ENCODE results near the gene TMEM255B.
"Not testable (repeated sequence)": the region's sequence is repeated elsewhere in the genome, so short reads cannot be mapped to it uniquely, and the experiment has no call there.

TMEM255B gene

DNA sequence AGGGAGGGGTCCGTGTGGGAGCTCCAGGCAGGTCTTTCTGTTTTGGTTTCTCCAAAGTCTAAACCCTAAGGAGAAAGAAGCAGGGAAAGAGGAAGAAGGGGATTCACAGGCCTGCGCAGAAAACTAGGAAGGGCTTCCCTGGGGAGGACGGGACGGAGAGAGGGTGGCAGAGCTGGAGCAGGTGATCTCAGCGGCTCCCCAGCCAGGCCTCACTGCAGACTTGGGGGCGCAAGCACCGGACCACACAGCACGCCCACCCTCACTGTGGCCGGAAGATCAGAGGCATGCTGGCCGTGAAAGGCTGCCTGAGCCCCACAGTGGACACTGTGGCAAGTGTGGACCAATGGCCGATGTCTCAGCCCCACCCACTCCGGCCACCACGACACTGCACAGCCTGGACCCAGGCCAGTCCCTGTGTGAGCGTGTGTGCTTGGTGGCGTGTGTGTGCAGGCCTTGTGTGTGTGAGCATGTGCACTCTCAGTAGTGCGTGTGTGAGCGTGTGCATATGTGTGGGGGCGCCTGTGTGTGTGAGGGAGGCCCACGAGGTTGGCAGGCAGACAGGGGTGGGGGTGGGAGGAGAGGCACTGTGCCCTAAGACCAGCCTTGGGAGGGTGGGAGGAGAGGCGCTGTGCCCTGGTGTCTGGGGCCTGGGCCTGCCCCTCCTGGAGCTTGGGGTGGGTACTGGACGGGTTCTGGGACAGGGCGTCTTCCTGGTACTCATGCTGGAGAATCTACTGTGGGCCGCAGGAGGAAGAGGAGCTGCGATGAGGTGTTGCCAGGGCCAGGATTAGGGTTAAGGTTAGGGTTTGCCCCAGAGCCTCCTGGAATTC, 15.4 kb upstream of the TMEM255B start:
- H3K27ac ChIP-seq = no peak overlapping the region
- TF ChIP-seq, protein P1, sequence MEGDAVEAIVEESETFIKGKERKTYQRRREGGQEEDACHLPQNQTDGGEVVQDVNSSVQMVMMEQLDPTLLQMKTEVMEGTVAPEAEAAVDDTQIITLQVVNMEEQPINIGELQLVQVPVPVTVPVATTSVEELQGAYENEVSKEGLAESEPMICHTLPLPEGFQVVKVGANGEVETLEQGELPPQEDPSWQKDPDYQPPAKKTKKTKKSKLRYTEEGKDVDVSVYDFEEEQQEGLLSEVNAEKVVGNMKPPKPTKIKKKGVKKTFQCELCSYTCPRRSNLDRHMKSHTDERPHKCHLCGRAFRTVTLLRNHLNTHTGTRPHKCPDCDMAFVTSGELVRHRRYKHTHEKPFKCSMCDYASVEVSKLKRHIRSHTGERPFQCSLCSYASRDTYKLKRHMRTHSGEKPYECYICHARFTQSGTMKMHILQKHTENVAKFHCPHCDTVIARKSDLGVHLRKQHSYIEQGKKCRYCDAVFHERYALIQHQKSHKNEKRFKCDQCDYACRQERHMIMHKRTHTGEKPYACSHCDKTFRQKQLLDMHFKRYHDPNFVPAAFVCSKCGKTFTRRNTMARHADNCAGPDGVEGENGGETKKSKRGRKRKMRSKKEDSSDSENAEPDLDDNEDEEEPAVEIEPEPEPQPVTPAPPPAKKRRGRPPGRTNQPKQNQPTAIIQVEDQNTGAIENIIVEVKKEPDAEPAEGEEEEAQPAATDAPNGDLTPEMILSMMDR (conservative IDR thresholded peaks at IDR 0.05) = no peak

DNA sequence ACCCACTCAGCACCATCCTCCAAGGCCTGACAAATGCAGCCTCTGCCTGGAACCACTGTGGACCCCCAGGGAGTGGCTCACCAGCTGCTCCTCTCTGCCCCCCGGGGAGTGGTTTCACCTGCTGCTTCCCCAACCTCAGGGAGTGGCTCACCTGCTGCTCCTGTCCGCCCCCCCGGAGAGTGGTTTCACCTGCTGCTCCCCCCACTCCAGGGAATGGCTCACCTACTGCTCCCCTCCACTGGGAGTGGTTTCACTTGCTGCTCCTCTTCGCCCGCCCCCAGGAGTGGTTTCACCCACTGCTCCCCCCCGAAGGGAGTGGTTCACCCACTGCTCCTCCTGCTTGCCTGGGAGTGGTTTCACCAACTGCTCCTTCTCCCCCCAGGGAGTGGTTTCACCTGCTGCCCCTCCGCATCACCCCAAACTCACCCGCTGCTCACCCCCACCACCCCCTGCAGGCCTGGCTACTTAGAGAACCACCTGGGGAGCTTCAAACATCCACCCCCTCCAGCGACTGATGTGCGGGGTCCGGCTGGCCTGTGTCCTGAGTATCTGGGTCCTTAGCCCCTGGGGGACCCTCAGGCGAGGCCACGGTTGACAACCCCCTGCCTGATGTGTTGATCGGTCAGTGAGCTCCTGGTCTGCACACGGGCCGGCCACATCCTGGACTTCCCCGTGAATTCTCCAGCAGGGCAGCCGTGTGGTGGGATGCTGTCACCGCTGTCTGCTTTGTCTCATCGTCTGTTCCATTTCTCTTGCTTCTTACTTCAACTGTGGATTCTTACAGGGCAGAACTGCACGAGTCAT, 14.6 kb upstream of the TMEM255B start:
- no peak overlapping the region for H3K27ac ChIP-seq
- TF ChIP-seq, protein P1 (conservative IDR thresholded peaks at IDR 0.05) = no peak

DNA sequence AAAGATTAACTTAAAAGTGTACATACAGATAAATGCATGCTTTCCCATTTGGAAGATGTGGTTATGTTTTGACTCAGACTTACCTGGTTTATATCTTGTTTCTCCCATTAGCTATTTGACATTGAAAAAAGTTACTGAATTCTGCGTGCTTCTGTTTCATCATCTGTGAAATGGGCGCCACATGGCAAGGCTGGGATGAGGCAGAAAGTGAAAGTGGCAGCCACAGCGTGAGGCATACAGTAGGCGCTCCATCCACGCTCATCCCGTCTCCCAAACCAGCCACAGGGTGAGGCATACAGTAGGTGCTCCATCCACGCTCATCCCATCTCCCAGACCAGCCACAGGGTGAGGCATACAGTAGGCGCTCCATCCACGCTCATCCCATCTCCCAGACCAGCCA, 14.0 kb upstream of the TMEM255B start:
- TF ChIP-seq, protein P1 (conservative IDR thresholded peaks at IDR 0.05) = no peak
- no peak overlapping the region for H3K27ac ChIP-seq

DNA sequence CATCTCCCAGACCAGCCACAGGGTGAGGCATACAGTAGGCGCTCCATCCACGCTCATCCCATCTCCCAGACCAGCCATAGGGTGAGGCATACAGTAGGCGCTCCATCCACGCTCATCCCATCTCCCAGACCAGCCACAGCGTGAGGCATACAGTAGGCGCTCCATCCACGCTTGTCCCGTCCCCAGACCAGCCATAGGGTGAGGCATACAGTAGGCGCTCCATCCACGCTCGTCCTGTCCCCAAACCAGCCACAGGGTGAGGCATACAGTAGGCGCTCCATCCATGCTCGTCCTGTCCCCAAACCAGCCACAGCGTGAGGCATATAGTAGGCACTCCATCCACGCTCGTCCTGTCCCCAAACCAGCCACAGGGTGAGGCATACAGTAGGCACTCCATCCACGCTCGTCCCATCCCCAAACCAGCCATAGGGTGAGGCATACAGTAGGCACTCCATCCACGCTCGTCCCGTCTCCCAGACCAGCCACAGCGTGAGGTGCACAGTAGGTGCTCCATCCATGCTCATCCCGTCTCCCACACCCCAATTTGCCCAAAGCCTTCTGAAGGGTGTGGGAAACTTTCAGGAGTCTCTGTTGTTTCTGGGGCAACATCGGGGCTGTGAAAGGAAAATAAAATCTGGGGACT, 13.4 kb upstream of the TMEM255B start:
- H3K27ac ChIP-seq = not testable (repeated sequence)

DNA sequence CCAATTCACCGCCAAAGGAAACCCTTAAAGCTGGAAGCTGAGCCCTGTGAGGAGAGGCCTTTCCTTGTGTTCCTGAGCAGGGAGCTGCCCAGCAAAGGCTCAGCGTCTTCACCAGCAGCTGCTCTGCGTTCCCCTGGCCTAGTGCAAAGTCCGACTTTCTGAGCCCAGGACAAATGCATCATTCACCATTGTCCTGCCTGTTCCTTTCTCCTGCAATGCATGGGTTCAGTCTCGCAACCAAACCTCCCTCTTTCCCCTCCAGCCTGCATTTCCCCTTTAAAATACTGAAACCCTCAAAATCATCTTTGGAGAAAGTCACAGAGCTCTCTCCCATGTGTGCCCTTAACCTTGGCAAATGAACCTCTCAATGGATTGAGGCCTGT, 12.9 kb upstream of the TMEM255B start:
- no peak overlapping the region for H3K27ac ChIP-seq
- TF ChIP-seq, protein P1 (conservative IDR thresholded peaks at IDR 0.05) = no peak

DNA sequence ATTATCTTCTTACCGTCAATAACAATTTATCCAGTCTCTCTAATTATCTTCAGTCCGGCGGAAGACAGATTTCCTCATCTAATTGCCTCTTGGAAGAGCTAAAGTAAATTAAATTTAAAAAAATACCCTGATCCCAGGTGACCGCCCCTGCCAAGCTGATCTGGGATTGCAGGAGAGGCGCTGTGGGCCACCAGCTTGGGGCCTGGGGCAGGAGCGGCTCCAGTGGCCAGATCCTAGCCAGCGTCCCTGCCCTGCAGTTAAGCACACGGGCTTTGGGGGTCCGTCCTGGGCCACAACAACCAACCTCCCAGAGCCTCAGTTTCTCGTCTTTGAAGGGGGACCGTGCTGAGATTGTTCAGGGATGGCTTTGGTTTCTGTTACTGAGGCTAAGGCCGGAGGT, 12.4 kb upstream of the TMEM255B start:
- TF ChIP-seq, protein P1 (conservative IDR thresholded peaks at IDR 0.05) = no peak
- no peak overlapping the region for H3K27ac ChIP-seq

DNA sequence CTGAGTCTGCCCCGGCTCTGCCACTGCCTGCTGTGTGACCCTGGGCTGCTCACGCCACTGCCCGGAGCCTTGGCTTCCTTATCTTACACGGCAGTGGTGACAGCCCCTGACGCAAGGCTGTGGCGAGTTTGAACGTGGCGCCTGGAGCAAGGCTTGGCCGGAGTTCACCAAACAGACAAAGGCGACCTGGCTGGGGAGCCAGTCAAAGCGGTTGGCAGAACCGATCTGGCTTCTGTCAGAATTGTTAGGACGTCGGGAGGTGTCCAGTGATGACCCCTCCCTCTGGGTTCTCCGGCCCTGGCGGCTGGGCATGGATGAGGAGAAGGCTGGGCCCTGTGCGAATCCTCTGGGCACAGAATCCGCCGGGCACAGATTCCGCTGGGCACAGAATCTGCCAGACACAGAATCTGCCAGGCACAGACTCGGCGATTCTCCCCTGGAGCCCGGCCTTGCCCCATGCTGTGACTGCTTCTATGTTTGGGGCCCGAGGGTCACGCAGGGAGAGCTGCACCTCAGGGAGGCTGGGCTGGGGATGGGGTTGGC, 11.7 kb upstream of the TMEM255B start:
- TF ChIP-seq, protein P1 (conservative IDR thresholded peaks at IDR 0.05) = no peak
- H3K27ac ChIP-seq = no peak overlapping the region
